ENCODE data around the gene PLEKHA7.
A peak's percentile ranks its signal among the peaks of the same experiment; 100 is the strongest.

DNA sequence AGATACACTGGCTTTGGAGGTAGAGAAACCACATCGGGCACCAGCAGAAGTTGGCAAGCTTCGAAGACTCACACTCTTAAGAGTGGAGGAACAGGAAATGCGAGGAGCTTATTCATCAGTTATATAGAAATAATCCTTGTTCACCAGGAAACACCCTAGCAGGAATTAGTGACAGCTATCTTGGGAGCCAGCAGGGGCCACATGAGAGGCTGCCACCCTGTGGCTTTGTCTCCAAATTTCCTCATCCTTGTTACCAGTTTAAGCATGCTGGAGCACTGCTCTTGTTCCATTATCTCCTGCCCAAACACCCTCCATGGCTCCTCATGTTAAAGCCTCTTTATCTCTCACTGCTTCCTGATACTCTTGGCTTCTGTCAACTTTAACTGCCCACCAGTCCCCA, 131.0 kb downstream of the PLEKHA7 start:
- TF ChIP-seq, protein P1, sequence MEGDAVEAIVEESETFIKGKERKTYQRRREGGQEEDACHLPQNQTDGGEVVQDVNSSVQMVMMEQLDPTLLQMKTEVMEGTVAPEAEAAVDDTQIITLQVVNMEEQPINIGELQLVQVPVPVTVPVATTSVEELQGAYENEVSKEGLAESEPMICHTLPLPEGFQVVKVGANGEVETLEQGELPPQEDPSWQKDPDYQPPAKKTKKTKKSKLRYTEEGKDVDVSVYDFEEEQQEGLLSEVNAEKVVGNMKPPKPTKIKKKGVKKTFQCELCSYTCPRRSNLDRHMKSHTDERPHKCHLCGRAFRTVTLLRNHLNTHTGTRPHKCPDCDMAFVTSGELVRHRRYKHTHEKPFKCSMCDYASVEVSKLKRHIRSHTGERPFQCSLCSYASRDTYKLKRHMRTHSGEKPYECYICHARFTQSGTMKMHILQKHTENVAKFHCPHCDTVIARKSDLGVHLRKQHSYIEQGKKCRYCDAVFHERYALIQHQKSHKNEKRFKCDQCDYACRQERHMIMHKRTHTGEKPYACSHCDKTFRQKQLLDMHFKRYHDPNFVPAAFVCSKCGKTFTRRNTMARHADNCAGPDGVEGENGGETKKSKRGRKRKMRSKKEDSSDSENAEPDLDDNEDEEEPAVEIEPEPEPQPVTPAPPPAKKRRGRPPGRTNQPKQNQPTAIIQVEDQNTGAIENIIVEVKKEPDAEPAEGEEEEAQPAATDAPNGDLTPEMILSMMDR (conservative IDR thresholded peaks at IDR 0.05): peak; percentile 74
- TF ChIP-seq ZFX (IDR thresholded peaks at IDR 0.05): no peak
